GM12892 (cell line): ENCODE data around the gene ITM2A. TPM values are rescaled to one million over a fixed set of nuclear protein-coding genes. Genes with fewer than 3 reads are reported as not detected.
A peak's percentile ranks its signal among the peaks of the same experiment; 100 is the strongest.

Experiments
- DNase-seq: peaks from one replicate; pipeline ENCODE4 v3.0.0; 2011; ENCODE audit not compliant: insufficient read length
- FAIRE-seq: peaks from 2 replicates; lab custom pipeline; 2011; peaks lifted over from hg19 to GRCh38; lab: Jason Lieb, UNC
- POLR2A ChIP-seq: IDR thresholded peaks from 2 replicates; pipeline ENCODE4 v1.6.1; 2011; ENCODE audit warnings: low read depth, low read length, control low read depth
- POLR2AphosphoS5 ChIP-seq: IDR thresholded peaks from 2 replicates; pipeline ENCODE4 v1.6.1; 2011; ENCODE audit warnings: low read depth, low read length, control low read depth
- TAF1 ChIP-seq: IDR thresholded peaks from 2 replicates; pipeline ENCODE4 v1.6.1; 2011; ENCODE audit warnings: low read depth, mild to moderate bottlenecking, control low read depth, low read length, borderline replicate concordance
- polyA plus RNA-seq: library from polyadenylated mRNA; unstranded; fragments of >200 nt; gene quantifications from one replicate; pipeline ENCODE4 v1.2.1, GENCODE V29; 2012; ENCODE audit warnings: missing spikeins, inconsistent platforms; ENCODE audit not compliant: missing spikeins

The ITM2A gene
- polyA plus RNA-seq: 40.7 TPM

GRCh38 chrX:79366873-79367749 is at the start of gene ITM2A:
Gene ITM2A (minus strand): TSS chrX:79367334. CDS start chrX:79367215, 119 bp downstream.
- DNase-seq (peak; percentile 8), FAIRE-seq (peak; percentile 83)
- peak; percentile 30; the same call in 1 of the 2 replicates for TF ChIP-seq POLR2A
- no peak for TF ChIP-seq POLR2AphosphoS5

GRCh38 chrX:79415056-79415455 is 47.9 kb upstream of the ITM2A start:
- TF ChIP-seq POLR2AphosphoS5: no peak
- TF ChIP-seq TAF1: no peak
- no peak for TF ChIP-seq POLR2A
- FAIRE-seq (no peak), DNase-seq (no peak)

GRCh38 chrX:79413963-79414362 is 46.8 kb upstream of the ITM2A start:
- FAIRE-seq (no peak), DNase-seq (no peak)
- TF ChIP-seq POLR2A (no peak), POLR2AphosphoS5 (no peak), TAF1 (no peak)

- no peak for TF ChIP-seq TAF1
- no peak for TF ChIP-seq POLR2A
- no peak for TF ChIP-seq POLR2AphosphoS5
- no peak for DNase-seq
- FAIRE-seq: no peak
Measured at GRCh38 chrX:79412972-79413371, 45.8 kb upstream of the ITM2A start.

- no peak for FAIRE-seq
- no peak for TF ChIP-seq TAF1
- TF ChIP-seq POLR2AphosphoS5: no peak
- TF ChIP-seq POLR2A: no peak
- DNase-seq: no peak
Measured at GRCh38 chrX:79412166-79412565, 45.0 kb upstream of the ITM2A start.

- FAIRE-seq: no peak
- no peak for DNase-seq
Measured at GRCh38 chrX:79409657-79410056, 42.5 kb upstream of the ITM2A start.

GRCh38 chrX:79408623-79409322 is 41.6 kb upstream of the ITM2A start:
- DNase-seq: no peak
- TF ChIP-seq POLR2AphosphoS5: no peak
- TF ChIP-seq TAF1: no peak
- TF ChIP-seq POLR2A: no peak
- no peak for FAIRE-seq

More at GRCh38 chrX:79409657-79410056, 42.5 kb upstream of the ITM2A start:
- no peak for TF ChIP-seq POLR2A
- TF ChIP-seq POLR2AphosphoS5: no peak
- TF ChIP-seq TAF1: no peak

GRCh38 chrX:79400623-79401022 is 33.5 kb upstream of the ITM2A start:
- TF ChIP-seq TAF1 (no peak), POLR2AphosphoS5 (no peak), POLR2A (no peak)
- DNase-seq (no peak), FAIRE-seq (no peak)

GRCh38 chrX:79375340-79375739 is 8.2 kb upstream of the ITM2A start:
- TF ChIP-seq POLR2AphosphoS5 (no peak), TAF1 (no peak), POLR2A (no peak)
- DNase-seq: no peak
- no peak for FAIRE-seq

GRCh38 chrX:79371640-79372039 is 4.5 kb upstream of the ITM2A start:
- TF ChIP-seq TAF1: no peak
- TF ChIP-seq POLR2AphosphoS5: no peak
- no peak for TF ChIP-seq POLR2A
- DNase-seq: no peak
- no peak for FAIRE-seq

GRCh38 chrX:79371101-79371500 is 4.0 kb upstream of the ITM2A start:
- TF ChIP-seq TAF1: no peak
- no peak for TF ChIP-seq POLR2AphosphoS5
- TF ChIP-seq POLR2A: no peak
- DNase-seq (no peak), FAIRE-seq (no peak)

GRCh38 chrX:79369871-79370270 is 2.7 kb upstream of the ITM2A start:
- no peak for FAIRE-seq
- TF ChIP-seq POLR2A (no peak), TAF1 (no peak), POLR2AphosphoS5 (no peak)
- DNase-seq: no peak

- TF ChIP-seq POLR2A (no peak), POLR2AphosphoS5 (no peak), TAF1 (no peak)
Measured at GRCh38 chrX:79368441-79368840, 1.3 kb upstream of the ITM2A start.

More at GRCh38 chrX:79368441-79368840, 1.3 kb upstream of the ITM2A start:
- FAIRE-seq (peak; percentile 9), DNase-seq (no peak)
